GM18867 (cell line): Measurements from ENCODE around the gene HDAC7.

ENCODE experiments used
- ATAC-seq: cut with Tn5 transposase; IDR thresholded peaks from one replicate; pipeline ENCODE4 v1.9.1; 2021; ENCODE audit warnings: mild to moderate bottlenecking, moderate library complexity; ENCODE audit not compliant: unreplicated experiment

Gene HDAC7

DNA sequence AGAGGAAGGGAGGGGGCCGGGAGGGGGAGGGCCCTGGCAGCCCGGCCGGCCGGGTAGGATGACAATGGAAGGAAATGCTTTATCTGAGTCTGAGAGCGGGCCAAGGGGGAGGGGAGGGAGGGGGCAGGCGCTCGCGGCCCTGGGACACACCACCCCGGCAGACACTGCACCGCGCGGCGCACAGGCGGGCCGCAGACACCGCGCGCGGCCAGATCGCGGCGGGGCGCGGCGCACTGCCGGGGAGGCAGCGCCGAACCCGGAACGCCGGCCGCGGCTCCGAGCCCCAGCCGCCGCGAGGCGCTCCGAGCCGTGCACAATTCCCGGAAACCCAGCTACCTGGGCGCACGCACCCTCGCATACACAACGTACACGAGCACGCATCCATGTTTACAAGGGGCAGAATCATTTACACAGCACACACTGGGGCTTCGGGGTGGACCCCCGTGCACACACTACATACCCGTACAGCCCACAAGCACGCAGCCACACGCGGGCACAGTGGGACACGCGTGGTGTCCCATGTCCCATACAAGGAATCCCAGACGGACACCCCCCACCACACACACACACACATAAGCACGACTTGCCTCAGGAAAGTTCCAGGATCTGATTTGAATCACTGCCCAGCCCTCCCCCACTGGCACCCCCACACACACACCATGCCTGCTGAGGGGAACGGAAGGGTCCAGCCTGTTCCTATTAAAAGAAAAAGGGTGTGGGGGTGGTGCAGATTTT is at the start of gene HDAC7:
HDAC7 (minus strand) TSS at position 8 of the 735 bp plus-strand sequence. CDS start 118 bp downstream, outside the sequence.
- peak; percentile 47 for ATAC-seq

DNA sequence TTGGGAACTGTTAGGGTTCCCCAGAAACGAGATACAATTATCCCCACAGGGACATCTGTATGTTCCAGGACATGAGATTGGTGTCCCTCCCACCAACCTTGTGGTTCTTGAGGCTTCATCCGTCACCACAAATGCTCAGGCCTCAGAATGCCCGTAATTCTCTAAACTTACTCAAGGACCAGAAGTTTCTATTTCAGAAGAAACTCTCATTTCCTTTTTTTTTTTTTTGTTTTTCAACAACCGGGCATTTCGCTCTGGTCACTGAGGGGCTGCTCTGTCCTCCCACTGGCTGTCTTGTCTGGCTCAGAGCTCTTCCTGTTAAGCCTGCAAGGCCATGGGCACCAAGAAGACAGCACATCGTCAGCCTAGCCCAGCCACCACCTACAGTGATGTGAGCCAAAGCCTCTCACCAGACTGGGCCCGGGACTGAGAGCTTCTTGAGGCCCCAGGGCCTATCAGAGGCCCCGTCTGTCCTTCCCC is 48.9 kb upstream of the HDAC7 start:
- peak; percentile 64 for ATAC-seq

DNA sequence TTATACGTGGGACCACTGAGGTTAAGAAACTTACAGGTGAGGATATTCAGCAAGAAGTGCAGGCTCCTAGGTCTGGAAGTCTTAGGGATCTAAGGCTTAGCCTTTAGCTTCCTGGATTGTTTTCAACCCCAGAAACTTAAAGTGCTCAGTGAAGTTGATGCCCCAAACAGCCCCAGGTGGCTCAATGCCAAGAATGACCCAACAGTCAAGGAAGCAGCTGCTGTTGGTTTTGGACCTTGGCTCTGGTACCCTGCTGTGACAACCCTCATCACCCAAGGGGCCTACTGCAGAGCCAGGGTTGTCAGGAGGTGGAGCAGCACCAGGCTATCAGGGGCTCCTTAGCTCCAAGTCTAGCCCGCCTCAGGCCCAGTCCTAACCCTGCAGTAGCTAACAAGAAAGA is 48.3 kb upstream of the HDAC7 start:
- ATAC-seq = no peak

DNA sequence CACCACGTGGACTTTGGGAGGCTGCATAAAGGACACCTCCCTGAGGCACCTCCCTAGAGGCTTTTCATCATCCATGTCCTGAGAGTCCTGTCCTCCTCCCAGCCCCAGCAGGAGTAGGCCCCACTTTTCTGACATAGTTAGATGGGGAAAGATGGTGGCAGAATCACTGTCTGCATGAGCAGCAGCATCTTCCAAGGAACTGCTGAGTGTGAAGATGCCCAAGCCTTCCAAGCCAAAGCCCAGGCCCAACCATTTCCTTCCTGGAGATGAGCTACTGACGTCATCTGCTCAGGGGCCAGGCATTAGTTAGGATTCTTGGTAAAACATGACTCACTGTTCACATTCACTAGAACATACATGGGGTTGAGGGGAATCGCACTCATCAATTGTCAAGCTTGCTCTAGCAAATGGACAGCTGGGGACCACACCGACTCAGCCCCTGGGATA is 47.8 kb upstream of the HDAC7 start:
- ATAC-seq = no peak

DNA sequence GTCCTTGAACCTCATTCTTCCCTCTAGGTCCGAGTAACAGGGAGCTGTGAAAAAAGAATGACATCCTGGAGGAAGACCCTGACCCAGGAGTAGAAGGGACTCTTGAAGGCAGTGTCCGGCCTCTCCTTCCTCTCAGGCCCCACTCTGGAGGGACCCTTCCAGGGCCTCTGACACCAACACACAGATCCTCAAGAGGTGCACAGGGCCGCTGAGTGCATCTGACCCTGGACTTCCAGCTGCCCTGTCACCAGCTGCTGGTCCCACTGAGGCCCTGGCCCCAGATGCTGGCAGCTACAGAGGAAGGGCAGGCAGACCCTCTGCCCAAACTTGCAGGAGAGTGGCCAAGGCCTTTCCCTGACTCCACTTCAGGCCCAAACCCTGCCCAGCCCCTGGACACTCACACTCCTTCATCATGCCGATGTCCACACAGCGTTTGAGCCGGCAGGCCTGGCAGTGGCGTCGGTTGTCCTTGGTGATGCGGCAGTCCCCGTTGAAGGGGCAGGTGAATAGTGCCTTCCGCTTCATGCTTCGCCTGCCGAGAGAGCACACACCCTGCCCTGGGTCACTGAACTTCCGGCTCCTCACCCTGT is 45.0 kb upstream of the HDAC7 start:
- no peak for ATAC-seq

DNA sequence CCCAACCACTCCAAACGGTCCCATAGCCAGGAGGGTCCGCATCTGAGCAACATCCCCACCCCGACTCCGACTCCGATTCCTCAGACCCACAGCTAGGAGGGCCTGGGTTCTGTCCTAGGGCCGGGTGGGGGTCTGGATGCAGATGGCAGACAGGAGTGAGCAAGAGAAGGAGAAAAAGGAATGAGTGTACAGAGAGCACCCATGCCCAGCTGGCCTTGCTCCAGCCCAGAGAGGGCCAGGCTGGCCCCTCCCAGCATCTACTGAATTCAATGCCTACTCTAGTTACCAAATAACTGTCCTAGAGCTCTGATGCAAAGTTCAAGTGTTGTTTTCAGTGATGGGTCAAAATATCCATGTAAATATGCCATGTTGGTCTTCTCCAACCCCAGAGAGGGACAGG is 44.3 kb upstream of the HDAC7 start:
- ATAC-seq = no peak

DNA sequence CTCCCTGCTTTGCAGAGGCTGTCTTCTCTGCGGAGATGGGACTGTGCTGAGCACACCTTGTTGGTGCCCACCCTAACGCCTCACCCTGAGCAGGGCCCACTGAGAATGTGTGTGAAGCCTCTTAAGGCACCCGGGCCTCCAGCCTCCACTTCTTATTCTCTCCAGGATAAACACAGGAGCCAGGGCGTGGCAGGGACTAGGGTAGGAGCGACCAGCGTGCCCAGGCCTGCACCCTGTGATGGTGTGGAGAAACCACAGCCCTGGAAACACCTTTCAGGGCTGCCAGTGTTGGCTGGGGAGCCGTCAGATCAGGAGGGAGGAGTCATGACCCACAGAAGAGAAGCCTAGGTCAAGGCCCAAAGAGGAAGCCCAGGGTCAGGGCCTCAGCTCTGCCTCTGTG is 43.8 kb upstream of the HDAC7 start:
- ATAC-seq = no peak

DNA sequence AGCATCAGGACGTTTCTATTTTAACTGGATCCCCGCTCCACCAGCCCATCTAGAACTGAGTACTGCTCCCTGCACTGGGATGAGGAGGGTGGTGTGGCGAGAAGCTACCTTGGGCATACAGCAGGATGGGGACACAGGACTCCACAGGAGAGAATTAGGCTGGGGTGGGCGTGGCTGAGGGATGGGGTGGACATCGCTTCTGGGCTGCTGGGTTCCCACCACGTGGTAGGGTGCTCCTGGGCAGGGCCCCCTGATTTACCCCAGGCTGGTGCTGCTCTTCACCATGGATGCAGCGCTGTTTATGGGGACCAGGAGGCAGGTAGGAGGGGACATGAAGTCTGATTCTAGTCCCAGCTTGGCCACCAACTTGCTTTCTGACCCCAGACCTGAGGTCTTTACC is 43.2 kb upstream of the HDAC7 start:
- ATAC-seq = no peak

DNA sequence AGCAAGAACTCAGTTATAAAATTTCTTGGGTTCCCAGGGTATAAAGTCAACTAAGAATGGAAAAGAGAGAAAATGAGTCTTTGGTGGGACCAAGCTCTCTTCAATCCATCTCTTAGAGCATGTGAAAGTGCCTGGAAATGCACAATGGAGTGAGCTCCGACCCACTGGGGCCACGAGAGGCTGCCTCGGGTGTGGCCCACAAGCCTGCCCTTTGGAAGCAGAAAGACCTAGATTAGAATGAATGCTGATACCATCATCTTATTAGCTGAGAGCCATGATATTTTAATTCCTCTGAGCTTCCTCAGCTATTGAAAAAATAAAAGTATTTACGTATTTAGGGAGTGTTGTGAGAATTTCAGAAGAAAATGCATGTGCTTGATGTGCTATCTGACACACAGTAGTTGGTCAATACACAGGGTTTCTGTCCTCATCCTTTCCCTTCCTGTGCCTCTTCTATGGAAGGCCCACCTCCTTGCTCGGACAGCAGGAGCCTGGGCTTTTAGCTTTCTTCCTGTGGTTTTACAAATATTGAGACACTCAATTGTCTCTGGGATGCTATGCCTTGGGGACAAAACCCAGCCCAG is 42.6 kb upstream of the HDAC7 start:
- ATAC-seq = no peak

DNA sequence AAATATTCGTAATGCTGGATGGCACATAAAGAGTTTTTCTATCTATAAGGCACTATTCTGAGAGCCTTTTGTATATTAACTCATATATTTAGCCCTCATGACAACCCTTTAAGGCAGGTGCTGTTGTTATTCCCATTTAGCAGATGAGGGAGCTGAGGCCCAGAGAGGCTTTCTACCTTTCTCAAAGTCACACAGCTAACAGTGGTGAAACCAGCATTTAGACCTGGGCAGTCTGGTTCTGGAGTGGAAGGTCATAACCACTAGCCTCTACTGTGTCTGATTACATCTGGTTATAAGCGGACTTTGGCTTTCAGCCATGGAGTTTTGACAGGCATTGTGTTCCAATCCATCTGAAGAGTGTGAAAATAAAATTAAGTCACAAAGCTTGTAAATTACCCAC is 41.2 kb upstream of the HDAC7 start:
- ATAC-seq = no peak

DNA sequence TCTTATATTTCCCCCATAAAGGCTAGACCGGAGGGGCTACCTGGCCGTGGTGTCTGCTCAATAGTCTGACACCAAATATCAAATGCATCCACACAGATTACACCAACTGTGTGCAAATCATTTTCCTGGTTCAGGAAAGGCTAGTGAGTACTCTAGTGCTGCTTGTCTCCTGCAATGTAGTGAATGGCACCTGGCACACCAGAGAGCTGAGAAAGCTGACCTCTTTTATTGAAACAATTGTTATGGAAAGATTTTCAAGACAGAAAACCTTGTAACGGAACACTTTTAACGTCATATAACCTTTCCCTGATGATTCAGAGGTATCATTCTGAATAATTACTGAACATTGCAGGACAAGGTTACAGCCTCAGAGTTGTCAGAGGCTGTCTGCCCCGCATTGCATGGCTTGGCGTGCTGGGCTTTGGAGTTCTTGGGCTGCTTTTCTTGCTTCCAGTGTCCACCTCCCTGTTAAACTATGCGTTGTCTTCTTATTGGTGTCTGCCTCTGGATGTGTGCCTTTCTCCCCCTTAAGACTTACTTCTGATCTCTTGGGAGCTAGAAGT is 40.7 kb upstream of the HDAC7 start:
- no peak for ATAC-seq

DNA sequence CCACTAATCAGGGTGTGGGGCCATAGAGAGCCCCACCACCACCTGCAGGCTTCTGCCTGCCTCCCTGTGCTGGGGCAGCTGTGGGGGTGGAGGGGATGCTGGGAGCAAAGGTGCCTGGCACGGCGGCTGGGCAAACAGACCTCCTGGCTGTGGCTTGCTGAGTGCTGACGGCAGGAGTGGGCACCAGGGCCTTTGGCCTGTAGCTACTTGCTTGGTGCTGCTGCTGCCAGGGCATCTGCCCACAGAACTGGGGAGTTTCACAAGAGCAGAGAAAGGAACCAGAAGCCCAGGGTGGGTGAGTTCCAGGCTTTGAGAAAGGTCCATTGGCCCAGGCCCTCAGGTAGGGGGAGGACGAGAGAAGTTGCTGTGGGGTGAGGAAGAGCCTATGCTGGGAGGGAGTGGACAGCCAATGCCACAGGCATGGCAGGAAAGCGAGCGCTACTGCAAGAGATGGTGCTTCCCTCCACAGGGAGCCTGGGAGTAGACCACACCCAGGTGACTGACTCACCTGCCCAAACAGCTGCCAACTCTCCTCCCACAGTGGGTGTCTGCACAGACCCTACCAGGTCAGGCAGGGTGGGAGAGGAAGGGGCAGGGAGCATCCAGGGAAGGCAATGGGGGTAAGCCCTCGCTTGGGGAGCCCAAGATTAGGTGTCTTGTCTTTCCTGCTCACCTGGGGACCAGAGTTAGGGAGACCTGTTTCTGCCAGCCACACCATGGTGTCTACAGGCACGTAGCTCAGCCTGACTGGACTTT is 39.0 kb upstream of the HDAC7 start:
- no peak for ATAC-seq

DNA sequence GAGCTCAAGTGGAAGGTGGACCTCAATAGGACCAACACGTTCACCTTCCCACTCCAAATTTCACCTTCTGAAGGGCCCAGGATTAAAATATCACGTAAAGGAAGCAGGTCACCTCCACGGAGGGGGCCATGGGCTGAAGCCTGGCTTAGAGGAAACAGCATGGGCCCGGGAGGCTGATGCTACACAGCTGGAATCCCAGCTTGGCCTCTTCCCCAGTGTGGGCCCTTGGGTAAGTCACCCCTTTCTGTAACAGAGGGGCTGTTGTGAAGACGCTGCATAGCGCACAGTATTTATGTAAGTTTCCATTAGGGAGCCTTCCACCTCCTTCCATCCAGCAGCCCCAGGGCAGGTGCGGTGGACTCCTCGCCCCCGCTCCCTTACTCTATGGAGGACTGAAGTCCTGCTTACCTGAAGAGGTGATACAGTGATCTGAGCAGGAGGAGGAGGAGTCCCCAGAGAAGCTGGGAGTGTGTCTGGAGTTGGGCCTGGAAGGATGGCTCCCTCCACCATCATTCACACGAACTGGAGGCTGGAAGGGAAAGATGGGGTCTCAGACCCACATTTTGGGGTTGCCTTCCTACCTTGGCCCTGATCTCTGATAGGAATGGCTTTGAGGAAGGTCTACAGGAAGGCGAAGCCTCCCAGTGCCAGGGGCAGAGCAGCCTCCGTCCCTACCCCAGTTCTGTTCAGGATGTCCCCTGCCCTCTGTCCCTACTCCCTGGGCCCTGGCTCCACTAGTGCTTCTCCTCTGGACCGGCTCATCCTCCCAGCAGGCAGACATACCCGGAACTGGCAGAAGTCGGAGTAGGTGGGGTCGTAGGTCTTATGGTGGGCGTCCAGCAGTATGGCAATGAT is 37.2 kb upstream of the HDAC7 start:
- ATAC-seq = no peak

DNA sequence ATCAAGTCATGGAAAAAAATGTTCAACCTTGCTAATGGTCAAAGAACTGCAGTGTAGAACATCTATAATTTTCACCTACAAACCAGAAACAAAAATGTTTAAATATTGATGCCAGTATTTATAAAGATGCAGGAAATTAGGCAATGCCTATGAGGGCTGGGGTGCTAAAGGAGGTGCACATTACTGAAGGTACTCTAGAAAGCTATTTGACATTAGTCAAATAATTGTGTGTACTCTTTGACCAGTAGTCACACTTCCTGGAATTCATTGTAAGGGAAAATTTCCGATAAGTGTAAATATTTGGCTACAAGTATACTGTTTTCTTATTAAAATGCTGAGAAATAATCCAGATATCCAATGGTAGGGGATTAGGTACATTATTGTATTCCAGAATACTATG is 36.4 kb upstream of the HDAC7 start:
- no peak for ATAC-seq

DNA sequence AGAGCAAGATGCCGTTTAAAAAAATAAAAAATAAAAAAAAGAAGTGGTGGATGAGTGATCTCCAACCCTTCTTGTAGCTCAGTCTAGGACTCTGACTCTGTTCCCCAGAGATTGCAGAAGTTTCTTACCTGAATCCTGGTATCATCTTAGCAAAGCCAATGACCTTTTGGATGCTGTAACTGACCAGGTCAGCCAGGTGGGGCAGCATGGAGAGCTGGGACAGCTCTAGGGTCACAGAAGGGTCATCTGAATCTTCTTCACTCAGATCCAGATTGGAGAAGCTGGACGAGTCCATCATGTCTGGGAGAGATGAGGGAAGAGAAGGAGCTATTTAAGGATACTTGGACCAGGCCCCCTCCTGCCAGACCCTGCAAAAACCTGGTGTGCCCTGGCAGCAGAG is 35.8 kb upstream of the HDAC7 start:
- no peak for ATAC-seq

DNA sequence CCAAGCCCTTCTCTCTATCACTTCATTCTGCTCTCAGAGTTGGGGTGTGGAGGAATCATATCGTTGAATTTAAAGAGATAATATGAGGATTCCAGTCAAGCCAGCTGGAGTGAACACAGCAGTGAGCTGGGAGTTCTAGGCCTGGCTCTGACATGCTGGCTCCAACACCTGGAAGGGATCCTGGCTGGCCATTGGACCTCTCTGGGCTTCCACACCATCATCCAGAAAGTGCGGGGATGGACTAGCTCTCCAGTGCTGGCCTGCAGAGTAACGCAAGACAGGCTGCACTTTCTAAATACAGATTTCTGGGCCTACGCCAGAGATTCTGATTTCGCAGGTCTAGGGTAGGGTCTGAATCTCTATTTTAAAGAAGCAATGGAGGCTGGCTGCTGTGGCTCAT is 34.8 kb upstream of the HDAC7 start:
- ATAC-seq = no peak

DNA sequence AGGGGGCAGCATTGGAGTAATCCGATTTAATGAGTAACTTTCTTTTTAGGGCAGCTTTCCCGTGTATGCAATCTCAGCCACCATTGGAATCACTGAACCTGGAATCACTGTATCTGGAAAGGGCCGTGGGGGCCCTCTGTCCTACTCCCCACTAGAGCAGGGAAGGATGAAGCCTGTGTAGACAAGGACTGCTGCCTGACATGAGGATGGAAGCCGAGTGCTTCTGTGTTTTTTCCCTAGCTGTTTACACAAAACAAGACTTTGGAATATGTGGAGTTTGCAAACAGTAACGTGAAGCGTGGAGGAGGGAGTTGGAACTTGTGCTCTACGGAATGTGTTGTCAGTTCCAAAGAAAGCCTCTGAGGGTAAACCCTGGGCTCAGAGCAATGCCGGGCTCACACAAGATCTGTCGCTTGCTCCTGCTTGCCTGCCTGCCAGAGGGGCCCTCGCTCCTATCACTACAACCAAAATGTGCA is 32.4 kb upstream of the HDAC7 start:
- no peak for ATAC-seq

DNA sequence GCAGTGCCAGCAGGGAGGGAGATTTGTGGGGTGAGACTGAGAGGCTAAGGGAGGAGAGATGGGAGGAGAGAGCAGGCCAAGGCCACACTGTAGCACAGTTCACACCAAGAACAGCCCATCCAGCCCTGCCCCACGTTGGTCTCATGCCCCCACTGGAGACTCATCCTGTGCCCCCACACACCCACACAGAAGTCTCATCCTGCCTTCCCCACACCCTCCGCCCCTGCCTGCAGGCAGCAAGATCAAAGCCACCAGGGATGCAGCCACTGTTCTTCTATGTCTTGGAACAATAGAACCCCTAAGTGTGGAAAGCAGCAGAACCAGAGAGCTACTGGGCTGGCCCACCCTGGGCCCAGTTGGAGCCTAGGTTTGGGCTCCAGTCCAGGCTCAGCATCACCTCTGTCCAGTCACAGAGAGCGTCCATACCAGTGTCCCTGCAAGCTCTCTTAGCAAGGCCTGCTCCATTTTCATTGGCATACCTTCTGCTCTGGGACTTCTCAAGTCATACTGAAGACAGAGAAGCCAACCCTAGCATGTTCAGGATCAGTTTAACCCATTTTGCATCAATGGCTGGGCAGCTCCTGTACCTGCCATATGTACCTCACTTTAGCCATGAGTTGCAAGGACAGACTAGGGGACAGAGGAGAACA is 31.7 kb upstream of the HDAC7 start:
- no peak for ATAC-seq
